ENCODE measurements around the gene CD59.
"Not testable (repeated sequence)": the region's sequence is repeated elsewhere in the genome, so short reads cannot be mapped to it uniquely, and the experiment has no call there.

Gene CD59

GRCh38 chr11:33692541-33692940 is 43.7 kb downstream of the CD59 start:
- DNase-seq, result no peak

- DNase-seq, result peak; percentile 81
Measured at GRCh38 chr11:33692013-33692504, 44.2 kb downstream of the CD59 start.

- DNase-seq, result no peak
Measured at GRCh38 chr11:33691066-33691864, 45.0 kb downstream of the CD59 start.

DNA sequence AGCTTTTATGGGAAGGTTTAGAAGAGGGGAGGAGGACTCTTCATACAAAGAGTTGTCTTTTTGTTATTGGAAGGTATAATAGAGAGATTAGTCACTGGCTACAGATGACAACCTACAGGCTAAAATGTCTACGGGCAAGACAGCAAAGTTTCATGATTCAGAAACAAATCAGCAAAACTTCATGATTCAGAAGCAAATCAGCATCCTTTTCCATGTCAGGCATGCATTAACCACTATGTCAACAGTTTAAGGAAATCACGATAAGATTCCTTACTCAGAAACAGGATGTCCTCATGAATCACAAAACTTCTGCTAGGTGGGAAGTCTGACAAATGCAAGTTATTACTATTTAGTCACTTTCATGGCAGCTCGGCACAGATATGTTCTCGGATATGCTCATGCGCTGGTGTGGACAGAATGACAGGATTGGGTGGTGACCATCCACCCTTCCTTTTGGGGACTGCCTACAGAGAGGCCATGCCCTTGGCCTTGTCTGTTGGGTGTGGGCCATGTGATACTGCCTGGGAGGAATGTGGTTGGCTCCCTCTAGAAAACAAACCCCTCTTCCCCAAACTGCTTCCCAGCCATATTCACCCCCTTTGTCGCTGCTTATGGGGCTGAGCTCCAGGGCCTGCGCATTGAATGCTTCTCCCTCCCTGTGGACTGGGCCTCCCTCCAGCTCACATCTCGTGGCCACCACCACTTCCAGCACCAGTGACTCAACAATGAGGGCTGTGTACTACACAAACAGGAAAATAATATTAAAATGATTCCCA is 45.7 kb downstream of the CD59 start:
- no peak for DNase-seq

GRCh38 chr11:33689501-33689900 is 46.7 kb downstream of the CD59 start:
- no peak for DNase-seq

- no peak for DNase-seq
Measured at GRCh38 chr11:33689085-33689484, 47.1 kb downstream of the CD59 start.

GRCh38 chr11:33687733-33688479 is 48.3 kb downstream of the CD59 start:
- peak; percentile 51 for DNase-seq

GRCh38 chr11:33685082-33685481 is 51.1 kb downstream of the CD59 start:
- DNase-seq, result no peak

GRCh38 chr11:33684003-33684706 is 52.1 kb downstream of the CD59 start:
- no peak for DNase-seq

DNA sequence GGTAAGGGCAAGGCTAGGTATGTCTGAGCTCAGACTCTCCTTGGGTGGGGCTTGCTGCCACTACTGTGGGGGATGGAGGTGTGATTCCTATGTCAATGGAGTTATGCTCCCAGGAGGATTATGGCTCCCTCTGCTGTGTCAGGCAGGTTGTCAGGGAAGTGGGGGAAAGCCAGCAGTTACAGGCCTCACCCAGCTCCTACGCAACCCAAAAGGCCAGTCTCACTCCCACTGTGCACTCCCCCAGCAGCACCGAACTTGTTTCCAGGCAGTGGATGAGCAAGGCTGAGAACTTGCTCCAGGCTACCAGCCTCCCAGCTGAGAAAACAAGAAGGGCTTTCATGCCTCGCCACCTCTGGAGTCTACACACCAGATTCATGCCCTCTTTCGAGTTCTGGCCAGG is 53.8 kb downstream of the CD59 start:
- no peak for DNase-seq

DNA sequence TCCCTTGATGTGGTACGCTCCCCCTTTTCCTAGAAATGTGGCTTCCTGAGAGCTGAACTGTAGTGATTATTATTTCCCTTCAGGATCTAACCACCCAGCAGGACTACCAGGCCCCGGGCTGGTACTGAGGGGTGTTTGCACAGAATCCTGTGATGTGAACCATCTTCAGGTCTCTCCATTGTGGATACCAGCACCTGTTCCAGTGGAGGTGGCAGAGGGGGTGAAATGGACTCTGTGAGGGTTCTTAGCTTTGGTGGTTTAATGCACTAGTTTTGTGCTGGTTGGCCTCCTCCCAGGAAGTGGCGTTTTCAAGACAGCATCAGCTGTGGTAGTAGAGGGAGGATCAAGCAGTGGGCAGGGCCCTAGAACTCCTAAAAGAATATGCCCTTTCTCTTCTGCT is 54.2 kb downstream of the CD59 start:
- DNase-seq, result no peak

GRCh38 chr11:33678616-33679015 is 57.6 kb downstream of the CD59 start:
- not testable (repeated sequence) for DNase-seq

DNA sequence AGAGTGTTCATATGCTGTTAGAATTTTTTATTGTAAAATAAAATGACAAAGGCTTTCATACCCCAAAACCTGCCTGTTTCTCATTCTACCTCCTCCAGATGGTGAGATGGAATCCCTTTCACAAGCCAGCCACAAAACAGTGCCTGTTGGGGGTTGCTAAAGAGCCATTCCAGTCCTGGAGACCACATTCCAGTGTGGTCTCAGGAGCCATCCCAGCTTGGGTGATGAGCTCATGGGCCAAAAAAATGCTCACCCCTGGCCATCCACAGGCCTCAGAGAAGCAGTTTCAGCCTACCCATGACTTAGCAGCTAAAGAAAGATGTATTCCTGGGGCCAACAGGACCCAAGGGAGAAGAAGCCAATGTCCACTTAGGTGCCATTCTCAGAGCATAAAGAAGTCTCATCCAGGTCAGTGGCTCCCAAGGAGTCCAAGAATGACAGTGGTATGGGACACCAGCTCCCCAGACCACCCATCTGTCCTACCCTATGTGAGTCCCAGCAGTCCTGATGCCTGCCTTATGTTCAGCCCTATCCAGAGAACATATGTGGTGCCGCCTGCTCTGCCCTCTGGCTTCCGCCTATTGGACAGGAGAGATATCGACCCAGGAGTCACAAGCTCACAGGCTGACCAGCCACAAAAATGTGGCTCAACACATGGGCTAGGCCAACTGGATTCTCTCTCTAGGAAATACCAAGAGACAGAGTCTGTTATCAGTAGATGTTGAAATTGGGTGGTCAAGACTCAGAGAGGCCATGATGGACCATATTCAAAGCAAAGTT is 62.0 kb downstream of the CD59 start:
- no peak for DNase-seq

DNA sequence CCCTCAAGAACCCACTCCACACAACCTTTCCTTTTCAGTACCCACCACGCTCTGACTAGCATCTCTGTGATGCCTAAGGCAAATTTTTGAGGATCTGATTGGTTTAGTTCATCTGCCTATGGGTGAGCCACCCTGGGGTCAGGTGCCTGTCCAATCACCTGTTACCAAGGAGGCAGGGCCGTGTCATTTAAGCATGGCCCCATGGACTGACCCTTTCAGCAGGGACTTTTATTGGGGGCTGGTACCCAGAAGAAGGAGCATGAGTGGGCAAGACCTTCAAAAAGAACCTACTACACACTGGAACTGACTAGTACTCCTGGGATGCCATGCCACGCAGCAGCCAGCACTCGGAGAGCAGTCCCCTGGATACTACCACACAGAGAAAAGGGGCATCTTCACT is 64.0 kb downstream of the CD59 start:
- DNase-seq, result no peak

- no peak for DNase-seq
Measured at GRCh38 chr11:33670250-33671011, 65.8 kb downstream of the CD59 start.

DNA sequence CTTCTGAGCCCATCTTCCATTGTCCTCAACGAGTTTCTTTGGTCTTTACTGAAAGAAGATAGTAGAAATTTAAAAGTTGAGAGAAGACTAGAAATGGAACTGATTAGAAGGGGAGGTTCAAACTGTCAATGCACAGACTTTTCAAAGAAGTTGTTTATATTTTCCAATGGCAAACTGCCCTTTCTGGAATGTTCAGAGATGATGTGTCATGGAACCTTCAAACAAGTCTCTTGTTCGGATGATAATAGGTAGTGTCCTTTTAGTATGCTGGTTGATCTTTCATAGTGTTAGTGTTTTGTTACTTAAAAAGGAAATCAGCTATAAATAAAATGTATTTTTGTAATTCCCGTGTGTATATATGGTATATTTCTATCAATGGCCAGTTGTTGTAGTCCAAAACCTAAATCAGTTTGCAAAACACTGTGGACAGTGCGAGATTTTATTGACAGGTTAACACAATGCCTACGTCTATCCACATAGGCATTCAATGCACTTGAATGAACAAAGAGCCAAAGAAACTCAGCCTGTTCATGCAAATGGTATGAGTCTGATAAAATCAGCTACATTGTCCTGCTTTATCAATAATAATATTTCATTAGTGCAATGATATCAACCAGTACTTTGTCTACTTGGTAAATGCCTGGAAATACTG is 66.5 kb downstream of the CD59 start:
- DNase-seq, result no peak

- DNase-seq, result no peak
Measured at GRCh38 chr11:33668951-33669596, 67.1 kb downstream of the CD59 start.

DNA sequence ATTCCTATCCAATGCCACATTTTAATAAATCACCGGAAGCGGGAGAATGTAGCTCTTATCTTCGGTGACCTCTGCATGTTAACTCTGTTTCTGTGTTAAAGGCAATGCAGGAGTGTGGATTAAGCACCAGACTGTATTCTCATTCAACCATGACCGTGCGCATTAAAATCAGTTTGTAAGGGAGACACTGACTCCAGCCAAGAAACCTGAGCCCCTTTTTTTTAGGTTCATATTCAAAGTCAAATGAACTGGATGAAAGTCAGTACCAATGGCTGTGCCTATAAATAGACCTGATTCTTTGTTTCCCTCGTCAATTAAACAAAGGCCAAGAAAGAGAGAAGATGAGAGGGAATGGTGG is 67.8 kb downstream of the CD59 start:
- peak; percentile 76 for DNase-seq

- peak; percentile 46 for DNase-seq
Measured at GRCh38 chr11:33667819-33668467, 68.3 kb downstream of the CD59 start.
